Activated CD4-positive, alpha-beta memory T cell treated with anti-CD3 and anti-CD28 coated beads, Interleukin-2, amount 10 ng/mL, durations not matched to agents 7 days and 5 days (primary cell): ENCODE results near the gene GUCY1B1. TPM values are rescaled to one million over a fixed set of nuclear protein-coding genes. Genes with fewer than 3 reads are reported as not detected.

Source experiments
- CTCF ChIA-PET: fragments of 350-600 bp; sonication (Branson Sonifier 250); formaldehyde crosslinking; loops from one replicate; lab custom pipeline; 2021; ENCODE audit warnings: antibody characterized with exemption, inconsistent platforms; lab: Charles Lee
- POLR2A ChIA-PET: fragments of 350-600 bp; sonication (Branson Sonifier 250); formaldehyde crosslinking; loops from one replicate; lab custom pipeline; 2021; ENCODE audit warnings: antibody characterized with exemption; lab: Charles Lee
- DNase-seq: peaks from one replicate; pipeline ENCODE4 v3.0.0-alpha.2; 2020
- H3K27ac Mint-ChIP-seq: one replicate; pipeline ENCODE4 v1.8.0; 2021; ENCODE audit warnings: mild to moderate bottlenecking, mixed read lengths
- H3K27me3 Mint-ChIP-seq: one replicate; pipeline ENCODE4 v1.8.0; 2021; ENCODE audit warnings: mixed read lengths
- H3K36me3 Mint-ChIP-seq: one replicate; pipeline ENCODE4 v1.8.0; 2021; ENCODE audit warnings: low read depth, mixed read lengths
- H3K4me1 Mint-ChIP-seq: one replicate; pipeline ENCODE4 v1.8.0; 2021; ENCODE audit warnings: mixed read lengths
- H3K4me3 Mint-ChIP-seq: one replicate; pipeline ENCODE4 v1.8.0; 2021; ENCODE audit warnings: mild to moderate bottlenecking, mixed read lengths
- H3K9me3 Mint-ChIP-seq: one replicate; pipeline ENCODE4 v1.8.0; 2021; ENCODE audit warnings: mixed read lengths
- total RNA-seq, 2 experiments: library from RNA; stranded (reverse); gene quantifications; one replicate each; pipeline ENCODE4 v1.2.3, GENCODE V29; 2021

GUCY1B1 gene
- total RNA-seq, 2 experiments from 2014 or later: 0.10 TPM; not detected in 1

DNA sequence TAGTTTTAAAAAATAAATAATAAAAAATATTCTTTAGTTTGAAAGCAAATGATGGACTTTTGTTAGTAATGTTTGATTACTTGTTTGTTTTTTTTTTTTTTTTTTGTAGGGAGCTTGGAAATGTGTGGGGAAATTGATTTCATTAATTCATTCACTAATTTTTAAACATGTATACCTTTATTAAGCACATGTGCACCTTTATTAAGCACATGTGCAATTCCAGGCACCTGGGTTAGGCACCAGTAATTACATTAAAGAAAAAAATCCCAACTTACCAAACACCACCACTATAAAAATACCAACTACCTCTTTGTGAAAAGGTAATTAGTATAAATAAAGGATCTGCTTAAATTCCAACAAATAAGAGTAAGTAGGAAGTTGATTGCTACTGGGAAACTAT, 9.5 kb downstream of the GUCY1B1 start:
- H3K27me3 Mint-ChIP-seq: peaks cover 2% of the 10 kb centered on the region
- H3K27ac Mint-ChIP-seq: no peak overlapping the region

DNA sequence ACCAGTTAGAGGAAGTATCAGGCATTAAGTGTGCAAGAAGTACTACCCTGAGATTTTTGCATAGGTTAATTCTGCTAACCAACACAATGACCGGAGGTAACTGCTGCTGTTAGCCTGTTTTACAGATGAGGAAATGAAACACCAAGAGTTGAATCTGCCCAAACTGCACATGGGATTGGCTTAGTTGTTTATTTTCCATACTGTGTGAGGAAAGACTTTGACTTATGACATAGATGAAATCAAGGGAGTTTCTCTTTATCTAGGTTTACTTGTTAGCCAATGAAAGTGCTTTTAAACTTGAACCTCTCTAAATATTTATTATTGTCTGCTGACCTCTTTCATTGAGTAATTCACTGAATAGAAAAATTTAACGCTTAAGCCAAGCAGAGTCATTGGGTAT, 10.3 kb downstream of the GUCY1B1 start:
- ChIA-PET CTCF (no interaction called here), POLR2A (no interaction called here)
- H3K9me3 Mint-ChIP-seq: no peaks in the 10 kb centered on the region
- no peak overlapping the region for H3K4me3 Mint-ChIP-seq
- no peaks in the 10 kb centered on the region for H3K36me3 Mint-ChIP-seq
- H3K27ac Mint-ChIP-seq: no peak overlapping the region
- no peak for DNase-seq
- no peaks in the 10 kb centered on the region for H3K4me1 Mint-ChIP-seq
- peaks cover 2% of the 10 kb centered on the region for H3K27me3 Mint-ChIP-seq

More for the DNA sequence above, 9.5 kb downstream of the GUCY1B1 start:
- ChIA-PET CTCF (interaction anchor here (0.7 kb wide), 1 partner anchor 184 kb away, joined by 3 read pairs; no protein-coding TSS in a partner anchor), POLR2A (no interaction called here)
- no peak for DNase-seq
- Mint-ChIP-seq H3K36me3 (no peaks in the 10 kb centered on the region), H3K9me3 (no peaks in the 10 kb centered on the region), H3K4me1 (no peaks in the 10 kb centered on the region), H3K4me3 (no peak overlapping the region)

DNA sequence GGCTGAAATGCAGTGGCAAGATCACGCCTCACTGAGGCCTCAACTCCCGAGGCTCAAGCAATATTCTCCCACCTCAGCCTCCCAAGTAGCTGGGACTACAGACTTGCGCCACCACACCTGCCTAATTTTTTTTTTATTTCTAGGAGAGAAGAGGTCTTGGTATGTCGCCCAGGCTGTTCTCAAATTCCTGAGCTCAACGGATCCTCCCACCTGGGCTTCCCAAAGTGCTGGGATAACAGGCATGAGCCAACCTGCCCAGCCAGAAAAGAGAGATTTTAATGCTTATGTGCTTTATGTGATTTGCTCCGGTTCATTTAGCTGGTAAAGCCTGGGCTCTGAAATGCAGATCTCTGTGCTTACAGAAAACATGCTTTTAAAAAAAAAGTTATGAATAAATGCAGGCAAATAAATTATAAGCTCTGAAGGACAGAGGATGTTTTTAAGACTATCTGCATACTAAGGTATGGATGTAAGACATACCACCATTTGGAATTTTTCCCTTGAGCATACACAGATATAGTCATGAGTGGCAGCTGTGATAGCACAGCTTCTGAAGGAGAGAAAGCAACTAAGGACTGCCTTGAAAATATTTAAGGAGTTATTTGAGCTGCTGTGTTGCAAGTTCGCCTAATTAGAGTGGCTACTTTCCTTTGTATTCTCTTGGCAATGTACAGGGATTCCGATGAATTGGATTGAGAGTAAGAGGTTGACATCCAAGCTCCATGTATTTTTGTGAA, 13.8 kb downstream of the GUCY1B1 start:
- Mint-ChIP-seq H3K9me3 (no peaks in the 10 kb centered on the region), H3K27me3 (peaks cover 2% of the 10 kb centered on the region), H3K4me3 (no peak overlapping the region), H3K27ac (no peak overlapping the region), H3K36me3 (no peaks in the 10 kb centered on the region), H3K4me1 (no peaks in the 10 kb centered on the region)
- ChIA-PET CTCF (no interaction called here), POLR2A (no interaction called here)
- no peak for DNase-seq

DNA sequence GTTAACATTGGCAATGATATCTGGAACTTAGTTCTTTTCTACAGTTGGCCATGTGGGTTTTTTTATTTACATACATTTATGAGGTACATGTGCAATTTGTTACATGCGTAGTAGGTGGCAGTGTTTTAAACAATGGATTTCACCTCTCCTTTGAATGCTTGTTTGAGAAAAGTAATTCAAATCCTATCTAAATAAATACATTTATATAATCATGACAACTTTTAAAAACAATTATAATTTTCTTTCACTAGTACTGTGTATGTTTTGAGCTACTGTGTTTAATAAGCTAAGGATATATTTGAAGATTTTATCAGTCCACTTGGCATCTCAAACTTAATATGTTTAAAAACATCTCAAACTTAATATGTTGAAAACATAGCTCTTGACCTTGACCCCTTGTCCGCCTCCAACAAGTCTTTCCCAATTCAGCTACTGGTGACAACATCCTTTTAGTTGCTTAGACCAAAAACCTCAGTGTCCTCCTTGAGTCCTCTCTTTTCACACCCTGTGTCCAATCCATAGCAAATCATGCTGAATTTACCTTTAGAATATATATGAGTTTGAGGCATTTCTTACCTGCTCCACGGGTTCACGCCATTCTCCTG, 14.5 kb downstream of the GUCY1B1 start:
- no peak overlapping the region for H3K27ac Mint-ChIP-seq
- no peak for DNase-seq
- ChIA-PET POLR2A (no interaction called here), CTCF (no interaction called here)
- H3K36me3 Mint-ChIP-seq: no peaks in the 10 kb centered on the region
- H3K4me1 Mint-ChIP-seq: no peaks in the 10 kb centered on the region
- H3K27me3 Mint-ChIP-seq: peaks cover 2% of the 10 kb centered on the region
- H3K4me3 Mint-ChIP-seq: no peak overlapping the region
- H3K9me3 Mint-ChIP-seq: no peaks in the 10 kb centered on the region

DNA sequence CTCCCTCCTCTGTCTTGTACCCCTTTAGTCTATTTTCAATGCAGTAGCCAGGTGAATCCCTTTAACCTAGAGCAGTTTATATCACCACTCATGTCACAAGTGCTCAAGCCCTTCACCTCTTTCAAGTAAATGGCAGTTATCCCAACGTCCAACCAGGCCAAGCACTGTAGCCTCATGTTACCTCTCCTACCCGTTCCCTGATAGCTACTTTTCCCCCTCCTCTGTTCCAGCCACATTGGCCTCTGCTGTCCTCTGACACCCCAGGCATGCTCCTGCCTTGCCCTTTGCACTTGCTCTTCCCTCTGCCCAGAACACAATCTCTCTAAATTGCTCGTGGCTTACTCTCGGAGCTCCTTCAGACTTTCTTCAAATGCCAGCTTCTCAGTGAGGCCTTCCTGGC, 15.2 kb downstream of the GUCY1B1 start:
- POLR2A ChIA-PET: no interaction called here
- CTCF ChIA-PET: no interaction called here

DNA sequence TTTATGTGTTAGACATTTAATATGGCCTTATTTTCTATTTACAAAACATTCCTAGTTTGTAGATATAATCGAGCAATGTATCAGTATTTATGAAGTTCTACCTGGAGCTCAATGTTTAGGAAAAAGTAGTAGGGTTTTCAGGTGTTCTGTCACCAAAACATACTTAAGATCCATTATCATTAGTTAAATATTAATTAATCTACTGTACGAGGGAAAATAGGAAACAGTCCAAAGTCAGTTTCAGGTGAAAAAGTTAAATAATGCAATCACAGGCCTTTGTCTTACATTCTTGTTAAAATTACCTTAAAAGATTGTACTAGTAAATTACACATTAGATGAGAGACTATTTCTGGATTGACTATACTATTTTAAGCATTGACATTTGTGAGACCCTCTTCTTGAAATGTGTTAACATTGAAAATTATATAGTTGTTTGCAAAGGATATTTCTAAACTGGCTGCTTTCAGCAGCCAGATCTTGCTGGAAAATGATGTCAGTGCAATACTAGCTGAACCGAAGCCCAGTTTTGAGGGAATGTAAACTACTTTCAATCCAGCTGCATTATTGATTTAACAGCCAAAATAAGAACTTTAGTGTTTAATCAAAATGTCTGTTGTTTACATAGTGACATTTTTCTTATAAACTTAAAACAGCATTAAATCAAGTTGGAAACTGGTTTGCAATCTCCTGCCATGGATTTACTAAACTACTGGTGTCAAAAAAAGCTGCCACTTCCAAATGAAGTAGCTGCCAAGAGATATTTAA, 19.3 kb downstream of the GUCY1B1 start:
- no peak for DNase-seq
- no peak overlapping the region for H3K4me3 Mint-ChIP-seq
- no peaks in the 10 kb centered on the region for H3K9me3 Mint-ChIP-seq
- H3K27ac Mint-ChIP-seq: no peak overlapping the region
- no peaks in the 10 kb centered on the region for H3K36me3 Mint-ChIP-seq
- peaks cover 2% of the 10 kb centered on the region for H3K27me3 Mint-ChIP-seq
- ChIA-PET CTCF (no interaction called here), POLR2A (no interaction called here)
- H3K4me1 Mint-ChIP-seq: no peaks in the 10 kb centered on the region

More for the DNA sequence above, 15.2 kb downstream of the GUCY1B1 start:
- Mint-ChIP-seq H3K4me3 (no peak overlapping the region), H3K9me3 (no peaks in the 10 kb centered on the region), H3K27me3 (peaks cover under 1% of the 10 kb centered on the region), H3K27ac (no peak overlapping the region), H3K4me1 (no peaks in the 10 kb centered on the region), H3K36me3 (no peaks in the 10 kb centered on the region)
- DNase-seq: no peak

DNA sequence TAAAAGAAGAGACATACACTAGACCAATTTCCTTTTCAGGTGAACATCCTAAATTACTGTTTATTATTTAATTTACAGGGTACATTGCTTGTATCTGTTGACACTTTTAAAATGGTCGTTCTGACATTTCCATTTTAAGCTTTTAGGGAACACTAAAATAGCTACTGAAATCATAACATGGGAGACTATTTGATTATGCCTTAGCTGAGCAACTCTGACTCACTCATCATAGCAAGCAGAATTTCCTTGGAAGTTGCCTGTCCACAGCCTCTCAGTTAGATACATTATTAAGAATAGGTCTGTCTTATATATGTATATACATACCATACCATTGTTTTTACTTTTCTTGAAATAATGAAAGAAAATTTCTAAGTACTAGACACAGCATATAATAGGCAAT, 22.0 kb downstream of the GUCY1B1 start:
- no peak for DNase-seq
- ChIA-PET POLR2A (no interaction called here), CTCF (no interaction called here)

DNA sequence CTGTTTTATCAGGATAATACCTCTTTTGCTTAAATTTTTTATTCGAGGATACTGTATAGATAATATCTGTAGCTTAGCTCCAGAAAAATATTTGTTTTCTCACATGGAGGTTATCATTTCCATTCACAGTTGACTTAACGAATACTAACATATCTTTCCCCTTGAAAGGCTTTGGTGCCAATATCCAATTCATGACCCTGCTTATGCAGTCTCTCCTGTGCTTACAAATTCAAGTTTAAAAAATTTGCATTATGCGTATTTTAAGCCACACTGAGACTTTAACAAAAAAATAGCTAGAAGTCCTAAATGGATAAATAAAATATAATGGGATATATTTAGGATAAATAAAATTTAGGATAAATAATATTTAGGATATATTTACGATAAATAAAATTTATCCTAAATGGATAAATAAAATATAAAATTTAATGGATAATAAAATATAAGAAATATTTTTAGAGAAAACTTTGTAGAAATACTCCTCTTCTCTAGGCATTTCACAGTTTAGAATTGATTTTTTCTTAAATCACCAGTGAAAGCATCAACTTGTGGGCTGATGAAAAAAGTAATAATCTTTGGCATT, 22.5 kb downstream of the GUCY1B1 start:
- ChIA-PET POLR2A (no interaction called here), CTCF (no interaction called here)
- Mint-ChIP-seq H3K27ac (no peak overlapping the region), H3K4me3 (no peak overlapping the region), H3K9me3 (no peaks in the 10 kb centered on the region), H3K4me1 (no peaks in the 10 kb centered on the region), H3K36me3 (no peaks in the 10 kb centered on the region), H3K27me3 (peaks cover 2% of the 10 kb centered on the region)
- no peak for DNase-seq

More for the DNA sequence above, 22.0 kb downstream of the GUCY1B1 start:
- no peak overlapping the region for H3K4me3 Mint-ChIP-seq
- H3K36me3 Mint-ChIP-seq: no peaks in the 10 kb centered on the region
- H3K27ac Mint-ChIP-seq: no peak overlapping the region
- H3K4me1 Mint-ChIP-seq: no peaks in the 10 kb centered on the region
- no peaks in the 10 kb centered on the region for H3K9me3 Mint-ChIP-seq
- H3K27me3 Mint-ChIP-seq: peaks cover 2% of the 10 kb centered on the region

DNA sequence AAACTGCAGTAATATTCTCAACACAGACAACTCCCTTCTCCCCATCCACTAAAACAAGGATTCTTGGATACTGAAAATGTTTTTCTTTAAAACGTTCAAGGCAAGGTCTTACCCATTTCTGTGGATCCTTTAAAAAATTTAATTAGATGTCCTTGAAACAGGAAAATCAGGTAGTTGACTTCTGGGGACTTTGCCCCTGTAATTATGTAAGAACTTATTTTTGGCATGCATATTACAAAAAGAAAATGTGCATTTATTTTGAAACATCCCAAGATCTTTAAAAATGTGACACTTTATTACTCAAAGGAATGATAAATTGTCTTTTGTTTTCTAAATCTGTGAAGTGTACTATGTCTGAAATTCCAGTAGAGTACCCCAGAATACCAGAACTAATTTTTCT, 25.8 kb downstream of the GUCY1B1 start:
- Mint-ChIP-seq H3K27ac (no peak overlapping the region), H3K9me3 (no peaks in the 10 kb centered on the region), H3K36me3 (no peaks in the 10 kb centered on the region), H3K27me3 (peaks cover 2% of the 10 kb centered on the region), H3K4me1 (no peaks in the 10 kb centered on the region), H3K4me3 (no peak overlapping the region)
- ChIA-PET CTCF (no interaction called here), POLR2A (no interaction called here)
- DNase-seq: no peak

DNA sequence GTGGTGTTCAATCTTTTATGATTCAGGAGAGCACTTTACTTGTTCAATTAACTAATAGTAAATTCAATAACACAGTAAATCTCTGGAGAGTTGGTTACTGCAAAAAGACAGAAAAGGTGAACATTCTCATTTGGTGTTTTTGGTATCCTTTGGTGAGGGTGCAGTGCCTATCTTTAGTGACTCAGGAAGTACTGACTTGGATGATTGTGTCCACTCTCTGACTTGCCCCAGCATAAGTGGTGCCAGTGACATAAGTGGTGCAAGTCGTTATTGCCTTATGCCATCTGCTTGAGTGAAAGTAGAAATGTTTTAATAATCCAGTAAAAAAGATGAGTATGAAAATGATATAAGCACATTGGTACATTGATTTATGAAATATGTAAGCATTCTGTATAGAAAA, 27.0 kb downstream of the GUCY1B1 start:
- Mint-ChIP-seq H3K27ac (no peak overlapping the region), H3K4me3 (no peak overlapping the region), H3K9me3 (no peaks in the 10 kb centered on the region), H3K27me3 (no peaks in the 10 kb centered on the region), H3K4me1 (no peaks in the 10 kb centered on the region), H3K36me3 (no peaks in the 10 kb centered on the region)
- ChIA-PET POLR2A (no interaction called here), CTCF (no interaction called here)
- no peak for DNase-seq

DNA sequence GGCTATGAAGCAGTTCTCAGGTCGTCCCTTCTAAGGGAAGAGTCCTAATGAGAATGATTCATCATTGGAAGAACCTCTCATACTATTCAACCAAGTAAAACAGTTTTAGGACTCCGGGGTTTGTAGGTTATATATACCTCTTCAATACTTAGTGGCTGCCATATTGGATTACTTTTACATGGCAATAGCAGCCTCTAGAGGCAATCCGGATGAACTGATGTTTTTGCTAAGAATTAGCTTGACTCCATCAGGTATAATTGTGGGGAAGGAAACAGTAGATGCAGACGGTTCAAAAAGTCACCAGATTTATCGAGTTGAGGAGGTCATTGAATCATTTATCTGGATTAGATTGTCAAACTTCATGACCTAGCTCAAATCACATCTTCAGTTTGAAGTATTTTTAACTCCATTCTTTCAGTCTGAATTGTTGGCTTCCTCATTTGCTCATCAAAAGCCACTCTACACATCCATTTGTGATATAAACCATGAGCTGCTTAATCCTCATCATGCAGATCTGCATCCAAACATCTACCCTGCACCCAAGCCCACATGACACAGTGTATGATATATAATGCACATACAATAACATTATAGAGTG, 28.4 kb downstream of the GUCY1B1 start:
- no peak overlapping the region for H3K4me3 Mint-ChIP-seq
- no peaks in the 10 kb centered on the region for H3K9me3 Mint-ChIP-seq
- ChIA-PET CTCF (interaction anchor here (0.6 to 1.9 kb wide), 5 partner anchors 9 to 352 kb away, joined by 3 to 13 read pairs (median 5); no protein-coding TSS in a partner anchor), POLR2A (no interaction called here)
- DNase-seq: no peak
- H3K4me1 Mint-ChIP-seq: no peaks in the 10 kb centered on the region
- no peak overlapping the region for H3K27ac Mint-ChIP-seq
- no peaks in the 10 kb centered on the region for H3K27me3 Mint-ChIP-seq
- no peaks in the 10 kb centered on the region for H3K36me3 Mint-ChIP-seq

DNA sequence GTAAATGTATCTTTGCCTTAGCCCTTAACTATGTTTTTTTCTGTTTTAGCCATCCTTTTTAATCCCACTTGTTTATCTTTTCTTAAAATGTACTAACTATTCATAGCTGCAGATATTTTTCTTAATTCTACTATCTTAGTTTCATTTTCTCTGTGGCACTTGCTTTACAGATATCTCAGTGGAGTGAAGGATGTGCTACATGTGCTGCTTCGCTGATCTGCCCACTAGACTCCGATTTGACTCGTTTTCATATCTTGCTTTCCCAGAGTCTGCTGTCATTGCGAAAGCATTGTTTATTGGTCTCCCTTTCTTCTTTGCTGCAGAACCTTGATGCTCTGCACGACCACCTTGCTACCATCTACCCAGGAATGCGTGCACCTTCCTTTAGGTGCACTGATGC, 30.6 kb downstream of the GUCY1B1 start:
- Mint-ChIP-seq H3K27ac (no peak overlapping the region), H3K36me3 (no peaks in the 10 kb centered on the region), H3K4me3 (no peak overlapping the region), H3K4me1 (no peaks in the 10 kb centered on the region), H3K9me3 (no peaks in the 10 kb centered on the region), H3K27me3 (no peaks in the 10 kb centered on the region)
- ChIA-PET CTCF (no interaction called here), POLR2A (no interaction called here)
- no peak for DNase-seq

DNA sequence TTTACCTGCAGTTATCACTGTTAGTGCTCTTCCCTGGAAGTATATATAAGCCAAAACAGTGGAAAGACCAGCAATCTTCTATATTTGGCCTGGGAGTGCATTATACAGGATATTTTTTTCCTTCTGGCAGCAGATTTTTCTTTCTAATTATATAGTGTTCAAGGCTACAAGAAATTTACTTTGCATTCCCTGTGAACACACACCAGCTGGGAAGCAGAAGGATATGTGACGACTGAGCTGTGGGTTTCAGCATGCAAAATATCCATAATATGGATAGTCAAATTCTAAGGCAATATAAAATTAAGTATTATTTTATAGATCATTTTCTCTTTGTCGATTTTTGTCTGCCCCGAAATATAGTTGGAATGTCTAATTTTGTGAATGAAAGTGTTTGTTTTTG, 31.2 kb downstream of the GUCY1B1 start:
- CTCF ChIA-PET: no interaction called here
- H3K27ac Mint-ChIP-seq: no peak overlapping the region
- no peaks in the 10 kb centered on the region for H3K4me1 Mint-ChIP-seq
- no peak for DNase-seq
- no peaks in the 10 kb centered on the region for H3K9me3 Mint-ChIP-seq
- H3K36me3 Mint-ChIP-seq: no peaks in the 10 kb centered on the region
- H3K27me3 Mint-ChIP-seq: no peaks in the 10 kb centered on the region
- POLR2A ChIA-PET: no interaction called here
- no peak overlapping the region for H3K4me3 Mint-ChIP-seq
